Articular chondrocyte of knee joint (primary cell): Measurements from ENCODE around the gene TXNDC12. TPM values are rescaled to one million over a fixed set of nuclear protein-coding genes. Genes with fewer than 3 reads are reported as not detected.

Experiments used
- small RNA-seq: library from RNA; depleted of rRNA; stranded (forward); fragments of <200 nt; gene quantifications from one replicate; pipeline ENCODE3, GENCODE V24; 2012
- total RNA-seq: library from RNA; depleted of rRNA; stranded (reverse); fragments of >200 nt; gene quantifications from 2 replicates; pipeline ENCODE4 v1.2.3, GENCODE V29; 2012

The TXNDC12 gene
- total RNA-seq: 47.0 and 49.3 TPM in 2 replicates

GRCh38 chr1:52055066-52055865, at the start of gene TXNDC12:
TXNDC12 (minus strand) TSS chr1:52055191; CDS start chr1:52055096, 95 bp downstream.

DNA sequence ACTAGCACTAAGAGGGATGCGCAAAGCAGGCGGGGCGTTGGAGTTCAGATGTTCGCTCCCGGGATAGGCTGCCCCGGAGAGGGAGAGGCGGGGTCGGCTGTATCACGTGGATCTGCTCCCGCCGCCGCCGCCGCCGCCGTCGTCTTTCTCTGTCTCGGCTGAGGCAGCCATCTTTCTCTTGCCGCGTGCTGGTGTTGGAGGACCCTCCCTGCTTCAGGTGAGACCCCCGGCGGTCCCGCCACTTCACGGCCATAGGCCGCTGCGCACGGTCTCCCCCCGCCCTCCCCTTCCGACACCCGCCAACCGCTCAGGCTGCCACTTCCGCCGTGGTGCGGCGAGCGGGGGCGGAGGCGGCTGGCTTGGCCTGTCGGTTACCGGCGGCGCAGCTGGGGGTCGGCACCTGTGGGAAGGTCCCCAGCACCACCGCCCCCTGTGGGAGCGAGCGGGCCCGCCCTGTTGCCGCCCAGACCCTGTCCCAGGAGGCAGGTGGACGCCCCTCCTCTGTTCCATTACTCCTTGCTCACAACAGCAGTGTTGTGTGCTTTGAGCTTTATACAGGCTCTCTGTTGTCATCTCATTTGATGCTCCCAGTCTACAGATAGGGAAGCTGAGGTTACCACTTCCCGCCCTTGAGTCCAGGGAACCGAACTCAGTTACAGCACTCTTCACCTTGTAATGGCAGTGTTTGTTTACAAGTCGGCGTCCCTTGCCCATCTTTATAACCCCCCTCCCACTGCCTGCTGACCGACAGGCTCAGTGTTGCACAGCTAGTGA, 1.4 kb upstream of the TXNDC12 start, which contains the start of gene BTF3L4:
Gene BTF3L4, plus strand, starts transcription at position 133 of the 774 bp plus-strand sequence. CDS start 3,553 bp downstream, outside the sequence.

DNA sequence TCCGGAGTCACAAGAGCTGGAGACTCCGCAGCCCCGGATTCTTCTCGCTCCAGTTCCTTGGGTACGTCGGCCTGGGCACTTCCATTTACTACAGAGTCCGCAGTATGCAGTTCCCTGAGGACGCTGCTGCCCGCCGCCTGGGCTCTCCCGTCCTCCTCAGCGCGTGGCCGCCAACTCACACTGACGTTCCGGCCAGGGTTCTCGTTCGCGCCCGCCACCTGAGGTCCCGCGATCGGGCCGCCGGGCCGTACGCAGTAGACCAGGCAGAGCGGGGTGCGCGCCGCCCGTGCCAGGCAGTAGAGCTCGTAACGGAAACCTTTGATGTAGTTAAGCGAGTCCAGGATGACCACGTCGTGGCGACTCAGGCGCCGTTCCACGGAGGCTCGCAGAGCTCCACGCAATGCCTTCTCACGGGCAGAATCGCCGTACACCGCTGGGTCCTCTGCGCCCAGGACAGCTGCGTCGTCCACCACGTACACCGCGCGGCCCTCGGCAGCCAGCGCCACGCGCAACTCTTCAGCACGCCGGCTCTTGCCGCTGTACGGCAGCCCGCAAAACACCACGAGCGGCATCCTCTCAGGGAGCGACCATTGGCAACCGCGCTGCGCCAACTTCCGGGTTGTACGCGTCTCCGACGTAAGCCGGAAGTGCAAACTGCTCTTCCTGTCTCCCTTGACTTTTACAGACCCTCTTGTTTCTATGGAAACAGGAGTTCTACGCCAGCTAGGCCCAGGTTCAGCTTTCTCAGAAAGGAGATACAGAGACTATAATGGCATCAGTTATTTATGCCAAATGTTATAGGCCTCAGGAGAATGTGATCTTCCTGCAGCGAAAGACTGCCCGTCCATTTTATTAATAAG, 21.6 kb downstream of the TXNDC12 start, which contains the start of gene KTI12:
Gene KTI12, minus strand, starts transcription at position 621 of the 860 bp plus-strand sequence. Its CDS starts 49 bp downstream, at position 572.

DNA sequence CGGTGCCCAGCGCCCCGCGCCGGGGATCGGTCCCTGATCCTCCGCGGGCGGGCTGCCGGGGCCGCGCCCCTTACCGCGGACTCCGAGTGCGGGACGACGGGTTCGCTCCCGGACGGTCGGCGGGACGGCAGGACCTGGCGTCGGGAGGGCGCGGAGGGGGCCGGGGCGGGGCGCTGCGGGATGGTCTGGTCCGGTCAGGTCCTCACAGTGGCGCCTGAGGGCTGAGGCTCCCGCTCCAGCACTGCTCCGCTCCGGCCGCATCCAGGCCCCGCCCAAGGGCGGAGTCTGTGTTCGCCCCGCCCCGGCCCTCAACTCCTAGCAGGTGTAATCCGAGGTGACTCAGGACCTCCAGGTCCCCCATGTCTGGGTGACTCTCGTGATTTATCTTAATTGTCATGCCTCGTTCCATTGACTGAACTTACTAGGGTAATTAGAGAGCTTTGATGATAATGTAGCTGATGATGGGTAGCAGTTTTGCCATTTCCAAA, 64.5 kb downstream of the TXNDC12 start, which contains the start of gene RAB3B:
Gene RAB3B, minus strand, starts transcription at position 223 of the 488 bp plus-strand sequence. CDS start 13,583 bp downstream, outside the sequence.

Small RNAs within 50 kb of the gene (small RNA-seq; reads per million reads assigned to genes)
- gene RN7SL290P: not detected
- gene RNA5SP48: not detected

Other genes starting within 250 kb of the TXNDC12 start
- gene NRDC, start 176.5 kb downstream of the TXNDC12 start, total RNA-seq: 76.5 and 86.9 TPM in 2 replicates
- 7.2 and 7.9 TPM in 2 replicates for gene RAB3B, start 64.5 kb downstream of the TXNDC12 start, total RNA-seq
- 12.5 and 14.2 TPM in 2 replicates for gene KTI12, start 21.4 kb downstream of the TXNDC12 start, total RNA-seq
- gene BTF3L4, start 1.1 kb upstream of the TXNDC12 start, total RNA-seq: 75.6 and 81.3 TPM in 2 replicates
- 35.9 and 48.6 TPM in 2 replicates for gene ZFYVE9, start 86.9 kb upstream of the TXNDC12 start, total RNA-seq